IPS-20b (cell line): ENCODE data around the gene TENM4.

Experiments
- H3K27ac ChIP-seq: one replicate; pipeline ENCODE4 v1.5.1; 2013; ENCODE audit warnings: low read length
- H3K27me3 ChIP-seq: 2 replicates; pipeline ENCODE4 v1.6.1; 2013; ENCODE audit warnings: mild to moderate bottlenecking, low read length, inconsistent platforms; ENCODE audit not compliant: insufficient read depth
- H3K36me3 ChIP-seq: 2 replicates; pipeline ENCODE4 v1.6.1; 2013; ENCODE audit warnings: low read depth, mild to moderate bottlenecking, inconsistent platforms, low read length, moderate library complexity; ENCODE audit not compliant: insufficient read depth
- H3K4me1 ChIP-seq: 2 replicates; pipeline ENCODE4 v1.6.1; 2013; ENCODE audit warnings: mild to moderate bottlenecking, control low read depth, inconsistent platforms, low read length, moderate library complexity; ENCODE audit not compliant: insufficient read depth
- H3K4me3 ChIP-seq: 2 replicates; pipeline ENCODE4 v1.5.1; 2013; ENCODE audit warnings: mild to moderate bottlenecking, low read length, inconsistent platforms
- H3K9ac ChIP-seq: 2 replicates; pipeline ENCODE4 v1.6.1; 2013; ENCODE audit warnings: low read depth, mild to moderate bottlenecking, inconsistent platforms, low read length, moderate library complexity
- H3K9me3 ChIP-seq: 2 replicates; pipeline ENCODE4 v1.6.1; 2013; ENCODE audit warnings: mild to moderate bottlenecking, low read depth, low read length, inconsistent platforms; ENCODE audit not compliant: insufficient read depth

Gene TENM4

GRCh38 chr11:78717041-78717440 is 723.8 kb downstream of the TENM4 start:
- Histone ChIP-seq H3K4me3 (no peak overlapping the region), H3K36me3 (no peaks in the 10 kb centered on the region), H3K27me3 (no peaks in the 10 kb centered on the region), H3K9me3 (no peaks in the 10 kb centered on the region), H3K27ac (no peak overlapping the region), H3K9ac (no peak overlapping the region), H3K4me1 (no peaks in the 10 kb centered on the region)

- H3K9ac ChIP-seq: no peak overlapping the region
- no peaks in the 10 kb centered on the region for H3K9me3 ChIP-seq
- no peaks in the 10 kb centered on the region for H3K36me3 ChIP-seq
- no peak overlapping the region for H3K27ac ChIP-seq
- no peaks in the 10 kb centered on the region for H3K27me3 ChIP-seq
- H3K4me1 ChIP-seq: no peaks in the 10 kb centered on the region
- no peak overlapping the region for H3K4me3 ChIP-seq
Measured at GRCh38 chr11:78715639-78716311, 725.1 kb downstream of the TENM4 start.

GRCh38 chr11:78714539-78714938 is 726.3 kb downstream of the TENM4 start:
- H3K9ac ChIP-seq: no peak overlapping the region
- H3K27me3 ChIP-seq: no peaks in the 10 kb centered on the region
- H3K9me3 ChIP-seq: no peaks in the 10 kb centered on the region
- no peak overlapping the region for H3K27ac ChIP-seq
- H3K4me1 ChIP-seq: no peaks in the 10 kb centered on the region
- H3K4me3 ChIP-seq: no peak overlapping the region
- no peaks in the 10 kb centered on the region for H3K36me3 ChIP-seq

- Histone ChIP-seq H3K4me3 (no peak overlapping the region), H3K27me3 (no peaks in the 10 kb centered on the region), H3K4me1 (no peaks in the 10 kb centered on the region), H3K27ac (no peak overlapping the region), H3K9ac (no peak overlapping the region), H3K36me3 (no peaks in the 10 kb centered on the region), H3K9me3 (no peaks in the 10 kb centered on the region)
Measured at GRCh38 chr11:78711735-78712134, 729.1 kb downstream of the TENM4 start.

GRCh38 chr11:78710417-78710816 is 730.4 kb downstream of the TENM4 start:
- H3K4me1 ChIP-seq: no peaks in the 10 kb centered on the region
- no peaks in the 10 kb centered on the region for H3K9me3 ChIP-seq
- H3K36me3 ChIP-seq: no peaks in the 10 kb centered on the region
- no peak overlapping the region for H3K27ac ChIP-seq
- H3K4me3 ChIP-seq: no peak overlapping the region
- H3K9ac ChIP-seq: no peak overlapping the region
- H3K27me3 ChIP-seq: no peaks in the 10 kb centered on the region

GRCh38 chr11:78708388-78708787 is 732.4 kb downstream of the TENM4 start:
- H3K9me3 ChIP-seq: no peaks in the 10 kb centered on the region
- H3K27ac ChIP-seq: no peak overlapping the region
- H3K4me1 ChIP-seq: no peaks in the 10 kb centered on the region
- no peak overlapping the region for H3K9ac ChIP-seq
- no peak overlapping the region for H3K4me3 ChIP-seq
- H3K36me3 ChIP-seq: no peaks in the 10 kb centered on the region
- H3K27me3 ChIP-seq: no peaks in the 10 kb centered on the region

GRCh38 chr11:78706551-78706950 is 734.3 kb downstream of the TENM4 start:
- no peak overlapping the region for H3K9ac ChIP-seq
- no peak overlapping the region for H3K4me3 ChIP-seq
- no peaks in the 10 kb centered on the region for H3K9me3 ChIP-seq
- H3K27ac ChIP-seq: no peak overlapping the region
- H3K4me1 ChIP-seq: no peaks in the 10 kb centered on the region
- H3K27me3 ChIP-seq: no peaks in the 10 kb centered on the region
- H3K36me3 ChIP-seq: no peaks in the 10 kb centered on the region

- no peaks in the 10 kb centered on the region for H3K4me1 ChIP-seq
- H3K27ac ChIP-seq: no peak overlapping the region
- no peak overlapping the region for H3K4me3 ChIP-seq
- no peaks in the 10 kb centered on the region for H3K9me3 ChIP-seq
- no peak overlapping the region for H3K9ac ChIP-seq
- H3K36me3 ChIP-seq: no peaks in the 10 kb centered on the region
- no peaks in the 10 kb centered on the region for H3K27me3 ChIP-seq
Measured at GRCh38 chr11:78704811-78705210, 736.0 kb downstream of the TENM4 start.

- no peaks in the 10 kb centered on the region for H3K9me3 ChIP-seq
- H3K4me3 ChIP-seq: no peak overlapping the region
- no peak overlapping the region for H3K9ac ChIP-seq
- H3K4me1 ChIP-seq: no peaks in the 10 kb centered on the region
- no peaks in the 10 kb centered on the region for H3K27me3 ChIP-seq
- H3K27ac ChIP-seq: no peak overlapping the region
- H3K36me3 ChIP-seq: no peaks in the 10 kb centered on the region
Measured at GRCh38 chr11:78699609-78700135, 741.2 kb downstream of the TENM4 start.

GRCh38 chr11:78698612-78699011 is 742.2 kb downstream of the TENM4 start:
- Histone ChIP-seq H3K36me3 (no peaks in the 10 kb centered on the region), H3K4me1 (no peaks in the 10 kb centered on the region), H3K4me3 (no peak overlapping the region), H3K27me3 (no peaks in the 10 kb centered on the region), H3K9ac (no peak overlapping the region), H3K27ac (no peak overlapping the region), H3K9me3 (no peaks in the 10 kb centered on the region)

GRCh38 chr11:78696177-78696576 is 744.7 kb downstream of the TENM4 start:
- no peaks in the 10 kb centered on the region for H3K27me3 ChIP-seq
- no peak overlapping the region for H3K4me3 ChIP-seq
- no peaks in the 10 kb centered on the region for H3K36me3 ChIP-seq
- no peaks in the 10 kb centered on the region for H3K9me3 ChIP-seq
- H3K4me1 ChIP-seq: no peaks in the 10 kb centered on the region
- H3K27ac ChIP-seq: no peak overlapping the region
- H3K9ac ChIP-seq: no peak overlapping the region

GRCh38 chr11:78694152-78694551 is 746.7 kb downstream of the TENM4 start:
- Histone ChIP-seq H3K9ac (no peak overlapping the region), H3K36me3 (no peaks in the 10 kb centered on the region), H3K4me3 (no peak overlapping the region), H3K9me3 (no peaks in the 10 kb centered on the region), H3K27ac (no peak overlapping the region), H3K27me3 (no peaks in the 10 kb centered on the region), H3K4me1 (peaks cover 4% of the 10 kb centered on the region; the same call in 1 of the 2 replicates)
